Common myeloid progenitor, CD34-positive (primary cell): ENCODE results near the gene C1orf21.

Experiments used
- CTCF ChIA-PET: fragments of 350-600 bp; sonication (Branson Sonifier 250); formaldehyde crosslinking; loops from one replicate; lab custom pipeline; 2021; ENCODE audit warnings: antibody characterized with exemption; lab: Charles Lee
- POLR2A ChIA-PET: fragments of 350-600 bp; sonication (Branson Sonifier 250); formaldehyde crosslinking; loops from one replicate; lab custom pipeline; 2021; ENCODE audit warnings: antibody characterized with exemption; lab: Charles Lee
- DNase-seq, 3 donors: peaks; one replicate each; pipeline versions ENCODE4 v3.0.0 to v3.0.0-alpha.2; 2013
- H3K27ac ChIP-seq, 2 experiments: 1 replicate in 1 of 2; 2 replicates in 1 of 2; pipeline ENCODE4 v1.7.0; 2013; ENCODE audit warnings: inconsistent platforms in 2 of 2, low read length in 2 of 2, mild to moderate bottlenecking in 2 of 2, low read depth in 1 of 2, moderate library complexity in 1 of 2; ENCODE audit not compliant: severe bottlenecking in 2 of 2, insufficient read depth in 1 of 2, poor library complexity in 1 of 2
- H3K27me3 ChIP-seq, 5 experiments: replicated peaks in 2 of 5; 1 replicate in 3 of 5; 2 replicates in 2 of 5; pipeline versions ENCODE4 v1.6.1 to v1.7.0; 2013; ENCODE audit warnings: low read length in 4 of 5, mild to moderate bottlenecking in 2 of 5, moderate library complexity in 2 of 5, inconsistent platforms in 1 of 5; ENCODE audit not compliant: insufficient read depth in 5 of 5, control insufficient read depth in 4 of 5
- H3K36me3 ChIP-seq, 4 experiments: 1 replicate in 2 of 4; 2 replicates in 2 of 4; pipeline versions ENCODE4 v1.6.1 to v1.7.0; 2013; ENCODE audit warnings: low read length in 3 of 4, control low read depth in 1 of 4, mild to moderate bottlenecking in 1 of 4; ENCODE audit not compliant: control insufficient read depth in 4 of 4, insufficient read depth in 4 of 4
- H3K4me1 ChIP-seq, 4 experiments: 1 replicate in 3 of 4; 2 replicates in 1 of 4; pipeline versions ENCODE4 v1.6.1 to v1.7.1; 2013; ENCODE audit warnings: low read length in 3 of 4, mild to moderate bottlenecking in 3 of 4, control low read depth in 1 of 4, inconsistent platforms in 1 of 4, moderate library complexity in 1 of 4; ENCODE audit not compliant: control insufficient read depth in 4 of 4, insufficient read depth in 4 of 4; ENCODE audit errors: control extremely low read depth in 1 of 4
- H3K4me3 ChIP-seq, 7 experiments: 1 replicate in 4 of 7; 2 replicates in 3 of 7; pipeline versions ENCODE4 v1.5.1 to v1.7.0; 2013; ENCODE audit warnings: mild to moderate bottlenecking in 7 of 7, low read length in 6 of 7, moderate library complexity in 6 of 7, inconsistent platforms in 2 of 7, low read depth in 2 of 7, control low read depth in 1 of 7; ENCODE audit not compliant: insufficient read depth in 4 of 7, control insufficient read depth in 1 of 7; ENCODE audit errors: extremely low read depth in 1 of 7
- H3K9me3 ChIP-seq, 5 experiments: 1 replicate in 4 of 5; 2 replicates in 1 of 5; pipeline versions ENCODE4 v1.6.1 to v1.7.1; 2013; ENCODE audit warnings: low read length in 4 of 5, mild to moderate bottlenecking in 2 of 5, inconsistent platforms in 1 of 5, low read depth in 1 of 5, moderate library complexity in 1 of 5; ENCODE audit not compliant: control insufficient read depth in 4 of 5, insufficient read depth in 2 of 5; ENCODE audit errors: control extremely low read depth in 1 of 5
- WGBS: methylation state at CpG from one replicate; pipeline ENCODE4 v1.1.5; 2013; ENCODE audit not compliant: insufficient coverage; 5-methylcytosine and 5-hydroxymethylcytosine counted together

Gene C1orf21

DNA sequence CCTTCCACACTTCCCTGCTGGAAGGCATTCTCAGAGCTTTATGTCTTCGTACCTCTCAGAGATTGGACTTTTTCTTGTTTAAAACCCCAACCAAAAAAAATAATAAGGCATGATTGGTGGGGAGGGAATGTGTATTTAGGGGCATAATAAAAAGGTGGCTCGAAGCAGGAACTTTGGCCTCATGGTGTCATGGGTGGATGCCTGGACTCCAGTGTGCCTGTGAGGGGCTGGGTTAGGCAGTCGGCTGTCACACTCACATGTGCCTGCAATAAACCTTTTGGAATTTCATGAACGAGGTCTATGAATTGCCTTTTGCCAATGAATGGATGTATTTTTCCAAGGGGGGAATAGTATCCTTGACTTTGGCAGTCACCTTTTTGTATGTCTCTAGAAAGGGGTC is 236.6 kb downstream of the C1orf21 start:
- Histone ChIP-seq H3K4me1 (peaks cover 0 to 5% (median 2%) of the 10 kb centered on the region in 4 experiments), H3K4me3 (no peak overlapping the region), H3K9me3 (no peaks in the 10 kb centered on the region), H3K27ac (no peak overlapping the region), H3K36me3 (peaks cover 0 to 11% (median 7%) of the 10 kb centered on the region in 4 experiments), H3K27me3 (no peaks in the 10 kb centered on the region)
- WGBS, result 100% methylated on average over 2 of the region's 4 CpGs
- DNase-seq, result no peak
- CTCF ChIA-PET, result interaction anchor here (0.6 kb wide), 1 partner anchor 28 kb away, joined by 4 read pairs; no protein-coding TSS in a partner anchor
- POLR2A ChIA-PET, result no interaction called here

DNA sequence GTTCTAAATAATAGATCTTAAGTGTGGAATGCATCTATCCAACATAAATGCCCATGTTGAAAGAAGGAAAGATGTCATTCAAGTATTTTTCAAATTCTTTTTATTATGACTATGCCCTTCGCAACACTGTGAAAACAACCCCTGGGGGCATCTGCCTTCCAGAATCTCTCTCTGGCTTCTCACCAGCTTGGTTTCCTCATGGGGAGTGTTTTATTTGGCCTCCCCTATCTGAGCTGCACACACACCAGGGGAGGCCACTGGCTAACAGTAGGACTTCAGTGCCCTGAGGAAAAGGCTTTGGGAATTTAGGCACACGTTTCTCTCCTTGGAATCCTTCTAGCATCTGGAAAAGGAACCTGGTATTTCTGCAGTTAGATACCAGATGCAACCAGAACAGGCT is 237.2 kb downstream of the C1orf21 start:
- no peak for DNase-seq
- Histone ChIP-seq H3K4me1 (peaks cover 0 to 5% (median 2%) of the 10 kb centered on the region in 4 experiments), H3K4me3 (no peak overlapping the region), H3K9me3 (no peaks in the 10 kb centered on the region), H3K27ac (no peak overlapping the region), H3K36me3 (peaks cover 0 to 11% (median 7%) of the 10 kb centered on the region in 4 experiments), H3K27me3 (no peaks in the 10 kb centered on the region)
- CTCF ChIA-PET, result interaction anchor here (0.6 kb wide), 1 partner anchor 27 kb away, joined by 4 read pairs; no protein-coding TSS in a partner anchor
- WGBS, result 100% methylated on average over 2 of the region's 2 CpGs
- POLR2A ChIA-PET, result no interaction called here

DNA sequence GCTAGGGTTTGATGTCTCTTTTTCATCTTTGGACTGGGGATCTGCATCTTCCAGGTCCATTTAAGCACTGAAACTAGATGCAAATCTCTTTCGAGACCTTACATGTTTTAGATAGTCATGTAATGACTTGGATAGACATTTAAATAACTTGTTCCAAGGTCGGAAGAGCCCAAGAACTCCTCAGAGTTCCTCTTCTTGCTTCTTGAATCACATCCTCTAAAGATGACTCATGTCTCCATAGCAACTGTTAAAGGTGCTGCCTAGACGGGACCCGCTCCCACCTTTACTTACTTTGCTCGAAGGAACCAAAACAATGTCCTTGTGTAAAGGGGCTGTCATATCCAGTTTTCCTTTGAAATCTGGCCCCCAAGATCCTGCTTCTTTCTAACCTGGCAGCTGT is 237.8 kb downstream of the C1orf21 start:
- Histone ChIP-seq H3K9me3 (no peaks in the 10 kb centered on the region), H3K27me3 (no peaks in the 10 kb centered on the region), H3K36me3 (peaks cover 0 to 11% (median 7%) of the 10 kb centered on the region in 4 experiments), H3K4me1 (peaks cover 0 to 5% (median 2%) of the 10 kb centered on the region in 4 experiments), H3K27ac (no peak overlapping the region), H3K4me3 (no peak overlapping the region)
- ChIA-PET CTCF (no interaction called here), POLR2A (no interaction called here)
- WGBS, result 93% methylated on average over 3 of the region's 5 CpGs
- no peak for DNase-seq

DNA sequence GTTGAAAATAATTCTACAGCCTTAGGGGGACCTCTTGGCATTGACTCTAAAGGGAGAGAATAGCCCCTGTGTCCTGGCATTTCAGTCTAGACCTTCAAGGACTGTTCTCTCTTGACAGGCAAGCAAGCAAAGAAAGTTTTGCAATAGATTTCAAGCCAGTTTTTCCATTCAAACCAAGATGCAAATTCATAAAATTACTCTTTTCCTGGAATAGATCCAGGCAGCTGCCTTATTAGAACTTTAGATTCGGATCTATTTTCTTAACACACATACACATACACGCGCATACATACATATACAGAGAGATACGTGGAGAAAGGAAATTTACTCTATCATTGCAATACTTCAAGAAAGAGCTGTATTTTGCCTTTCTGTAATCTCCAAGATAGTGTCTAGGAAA is 238.4 kb downstream of the C1orf21 start:
- peaks cover 0 to 3% (median under 1%) of the 10 kb centered on the region in 4 experiments for H3K4me1 ChIP-seq
- no peak overlapping the region for H3K27ac ChIP-seq
- peaks cover 0 to 11% (median 4%) of the 10 kb centered on the region in 4 experiments for H3K36me3 ChIP-seq
- 100% methylated on average over 1 of the region's 4 CpGs for WGBS
- POLR2A ChIA-PET, result no interaction called here
- no peak for DNase-seq
- H3K4me3 ChIP-seq, result no peak overlapping the region
- no peaks in the 10 kb centered on the region for H3K9me3 ChIP-seq
- CTCF ChIA-PET, result no interaction called here
- no peaks in the 10 kb centered on the region for H3K27me3 ChIP-seq

DNA sequence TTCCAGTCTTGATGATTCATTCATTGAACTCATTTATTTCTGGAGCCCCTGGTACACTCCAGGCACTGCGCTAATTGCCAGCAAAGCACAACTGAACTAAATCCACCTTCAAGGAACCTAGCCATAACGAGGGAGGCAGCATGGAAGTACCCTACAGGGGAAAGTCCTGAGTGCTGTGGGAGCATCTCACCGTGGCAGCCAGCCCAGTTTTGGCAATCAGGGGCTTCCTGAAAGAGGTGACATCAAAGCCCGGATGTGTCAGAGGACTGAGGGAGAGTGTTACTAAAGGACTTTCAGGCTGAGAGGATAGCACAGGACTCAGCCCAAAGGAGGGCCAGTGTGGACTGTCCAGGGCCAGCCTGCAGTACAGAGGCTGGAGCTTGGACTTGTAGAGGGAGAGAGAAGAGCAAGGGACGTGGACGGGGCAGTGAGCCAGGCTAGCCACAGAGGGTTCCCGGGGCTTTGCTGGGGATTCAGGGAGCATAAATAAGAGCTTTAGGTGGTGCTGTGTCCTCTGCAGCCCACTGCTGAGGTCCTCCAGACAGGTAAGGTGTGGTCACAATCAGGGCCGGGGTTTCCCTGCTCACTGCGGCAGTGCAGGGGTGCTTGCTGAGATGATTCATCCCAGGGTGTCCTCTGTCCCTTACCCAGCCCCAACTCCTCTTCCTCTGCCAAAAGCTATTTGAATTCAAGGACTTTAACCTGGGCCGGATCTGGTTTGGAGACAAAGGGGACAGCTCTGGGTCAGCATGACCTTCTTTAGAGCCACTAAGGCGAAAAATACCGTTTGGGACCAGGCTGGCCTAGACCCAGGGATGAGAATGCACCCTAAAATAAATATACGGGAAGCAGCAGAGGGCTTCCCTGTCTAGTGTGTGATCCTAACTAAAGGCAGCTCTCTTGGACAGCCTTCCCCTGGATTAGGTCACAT is 239.5 kb downstream of the C1orf21 start:
- CTCF ChIA-PET, result no interaction called here
- no peaks in the 10 kb centered on the region for H3K9me3 ChIP-seq
- POLR2A ChIA-PET, result interaction anchor here (0.6 kb wide), 1 partner anchor 19 kb away, joined by 3 read pairs; no protein-coding TSS in a partner anchor
- no peaks in the 10 kb centered on the region for H3K4me1 ChIP-seq
- no peak overlapping the region for H3K27ac ChIP-seq
- H3K4me3 ChIP-seq, result no peak overlapping the region
- no peak for DNase-seq
- H3K36me3 ChIP-seq, result peaks cover 0 to 6% (median 4%) of the 10 kb centered on the region in 4 experiments
- WGBS, result 93% methylated on average over 12 of the region's 13 CpGs
- H3K27me3 ChIP-seq, result no peaks in the 10 kb centered on the region

DNA sequence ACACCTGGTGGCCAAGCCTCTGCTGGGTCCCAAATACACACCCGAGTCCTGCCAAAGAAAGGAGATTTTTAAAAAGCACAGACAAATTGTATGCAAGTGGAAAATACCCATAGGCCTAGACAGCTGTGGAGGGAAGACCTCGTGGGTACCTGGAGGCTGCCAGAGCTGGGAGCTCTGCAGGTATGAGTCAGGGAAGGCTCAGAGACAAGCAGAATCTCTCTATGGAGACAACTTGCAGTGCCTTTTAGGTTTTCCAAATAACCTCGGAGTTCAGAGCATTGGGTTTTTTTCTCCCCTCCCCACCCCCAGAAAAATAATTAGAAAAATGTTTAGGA is 240.1 kb downstream of the C1orf21 start:
- Histone ChIP-seq H3K27ac (no peak overlapping the region), H3K36me3 (peaks cover 0 to 5% (median 2%) of the 10 kb centered on the region in 4 experiments), H3K4me1 (no peaks in the 10 kb centered on the region), H3K27me3 (no peaks in the 10 kb centered on the region), H3K9me3 (no peaks in the 10 kb centered on the region), H3K4me3 (no peak overlapping the region)
- WGBS, result 97% methylated on average over 2 of the region's 3 CpGs
- ChIA-PET POLR2A (interaction anchor here (0.6 kb wide), 1 partner anchor 18 kb away, joined by 3 read pairs; no protein-coding TSS in a partner anchor), CTCF (no interaction called here)
- DNase-seq, result no peak

DNA sequence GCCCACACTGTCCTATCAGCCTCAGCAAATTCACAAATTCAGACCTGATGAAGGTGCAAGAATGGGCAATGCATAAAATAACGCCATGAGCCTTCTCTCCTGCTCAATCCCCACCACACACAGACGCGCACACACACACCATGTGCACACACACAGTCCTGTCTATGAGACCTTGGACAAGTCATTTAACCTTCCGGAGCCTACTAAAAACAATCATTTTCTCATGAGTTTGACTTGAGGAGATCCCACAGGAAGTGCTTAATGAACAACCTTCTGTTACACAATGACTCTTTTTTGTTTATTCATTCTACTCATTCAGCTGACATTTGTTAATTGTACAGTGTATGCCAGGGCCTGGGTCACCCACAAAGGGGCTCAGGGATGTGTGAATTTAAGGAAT is 242.4 kb downstream of the C1orf21 start:
- Histone ChIP-seq H3K27me3 (no peaks in the 10 kb centered on the region), H3K4me1 (no peaks in the 10 kb centered on the region), H3K36me3 (no peaks in the 10 kb centered on the region), H3K4me3 (no peak overlapping the region), H3K27ac (no peak overlapping the region), H3K9me3 (no peaks in the 10 kb centered on the region)
- WGBS, result 96% methylated on average over 3 of the region's 4 CpGs
- no peak for DNase-seq
- CTCF ChIA-PET, result no interaction called here
- POLR2A ChIA-PET, result no interaction called here
